HG02884 (cell line): Measurements from ENCODE around the gene ABCF3.

Experiments
- ATAC-seq: cut with Tn5 transposase; IDR thresholded peaks from one replicate; pipeline ENCODE4 v1.9.1; 2021; ENCODE audit warnings: mild to moderate bottlenecking, moderate library complexity; ENCODE audit not compliant: unreplicated experiment

Gene ABCF3

DNA sequence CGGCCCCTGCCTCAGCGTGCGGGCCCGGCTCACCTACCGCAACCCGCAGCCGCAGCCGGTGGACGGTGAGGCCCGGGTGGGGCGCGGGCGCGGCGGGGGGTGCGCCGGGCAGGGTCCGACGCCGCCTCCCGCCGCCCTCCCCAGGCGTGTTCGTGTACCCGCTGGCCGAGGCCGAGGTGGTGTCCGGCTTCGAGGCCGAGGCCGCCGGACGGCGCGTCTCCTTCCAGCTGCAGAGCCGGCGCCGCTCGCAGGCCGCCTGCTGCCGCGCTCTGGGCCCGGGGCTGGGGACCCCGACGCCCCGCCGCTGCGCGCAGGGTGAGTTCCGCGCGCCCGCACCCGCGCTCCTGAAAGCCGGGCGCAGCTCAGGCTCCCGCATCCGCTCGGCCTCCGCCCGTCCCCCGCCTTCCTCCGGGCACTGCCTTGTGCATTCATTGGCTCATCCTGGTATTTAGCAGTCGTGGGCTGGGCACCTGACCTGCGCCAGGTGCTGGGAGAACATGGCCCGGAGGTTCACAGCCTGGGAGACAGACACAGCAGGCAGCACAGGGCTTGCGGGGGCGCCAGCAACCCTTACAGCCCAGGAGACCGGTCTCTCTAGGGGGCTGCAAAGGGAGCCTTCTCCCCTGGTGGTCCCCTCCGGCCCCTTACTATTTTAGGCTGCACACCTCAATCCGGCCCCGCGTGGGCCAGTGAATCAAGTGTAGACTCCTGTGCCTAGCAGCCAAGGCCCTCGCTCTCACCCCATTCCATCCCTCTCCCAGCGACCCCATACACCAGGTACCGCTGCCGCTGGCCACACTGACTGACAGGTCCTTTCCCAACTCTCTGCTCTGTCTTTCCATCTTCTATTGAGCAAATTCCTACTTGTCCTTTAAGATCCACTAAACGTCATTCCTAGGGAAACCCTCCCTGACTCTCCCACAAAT lies 44.9 kb downstream of the ABCF3 start:
- no peak for ATAC-seq

DNA sequence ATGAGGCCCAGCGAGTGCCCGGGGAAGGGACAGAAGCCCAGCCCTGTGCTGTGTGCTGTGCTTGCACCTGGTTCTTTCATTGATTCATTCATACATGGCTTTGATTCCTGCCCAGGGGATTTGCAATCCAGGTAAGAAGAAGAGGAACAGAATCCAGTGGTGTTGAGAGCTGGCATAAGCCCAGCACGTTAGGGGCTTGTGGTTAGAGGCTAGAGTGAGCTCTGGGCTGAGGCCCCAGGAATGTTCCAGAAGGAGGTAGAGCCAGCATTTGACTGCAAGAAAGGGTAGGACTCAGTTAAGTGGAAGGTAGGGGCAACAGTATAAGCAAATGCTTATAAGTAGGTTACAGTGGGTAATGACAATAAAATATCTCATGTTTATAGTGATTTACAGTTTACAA lies 45.7 kb downstream of the ABCF3 start:
- ATAC-seq: no peak

GRCh38 chr3:184233127-184233843 lies 47.3 kb downstream of the ABCF3 start:
- no peak for ATAC-seq

DNA sequence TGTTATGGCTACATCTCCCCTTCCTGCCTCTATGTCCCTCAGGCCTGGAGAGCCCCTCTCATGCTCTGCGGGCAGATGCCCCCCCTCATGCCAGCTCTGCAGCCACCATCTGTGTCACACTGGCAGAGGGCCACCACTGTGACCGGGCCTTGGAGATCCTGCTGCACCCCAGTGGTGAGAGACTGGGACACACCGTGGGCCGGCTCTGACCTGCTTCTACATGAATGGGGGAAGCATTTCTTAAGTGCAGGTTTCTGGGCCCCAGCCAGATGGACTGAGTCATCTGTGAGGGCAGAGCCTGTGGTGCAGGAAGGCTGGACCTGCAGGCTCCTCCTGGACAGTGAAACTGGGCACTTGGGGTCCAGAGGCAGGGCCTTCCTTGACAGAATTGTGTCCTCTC lies 48.2 kb downstream of the ABCF3 start:
- ATAC-seq: no peak

GRCh38 chr3:184234671-184235380 lies 48.8 kb downstream of the ABCF3 start:
- no peak for ATAC-seq

DNA sequence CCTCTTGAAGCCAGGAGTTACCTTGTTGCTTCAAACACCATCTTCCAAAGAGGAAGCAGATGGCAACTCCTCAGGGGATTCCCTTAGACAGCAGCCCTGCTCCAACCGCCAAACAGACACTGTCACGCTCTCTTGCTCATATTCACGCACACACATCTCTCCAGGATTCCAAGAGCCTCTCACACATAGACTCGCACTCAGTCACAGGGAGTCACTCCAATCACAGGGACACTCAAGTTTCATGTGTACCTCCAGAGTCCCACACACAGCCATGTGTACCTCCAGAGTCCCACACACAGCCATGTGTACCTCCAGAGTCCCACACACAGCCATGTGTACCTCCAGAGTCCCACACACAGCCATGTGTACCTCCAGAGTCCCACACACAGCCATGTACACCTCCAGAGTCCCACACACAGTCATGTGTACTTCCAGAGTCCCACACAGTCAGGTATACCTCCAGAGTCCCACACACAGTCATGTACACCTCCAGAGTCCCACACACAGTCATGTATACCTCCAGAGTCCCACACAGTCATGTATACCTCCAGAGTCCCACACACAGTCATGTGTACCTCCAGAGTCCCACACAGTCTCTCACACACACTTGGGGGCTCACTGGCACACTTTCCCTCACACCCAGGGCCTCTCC lies 49.5 kb downstream of the ABCF3 start:
- ATAC-seq: no peak

DNA sequence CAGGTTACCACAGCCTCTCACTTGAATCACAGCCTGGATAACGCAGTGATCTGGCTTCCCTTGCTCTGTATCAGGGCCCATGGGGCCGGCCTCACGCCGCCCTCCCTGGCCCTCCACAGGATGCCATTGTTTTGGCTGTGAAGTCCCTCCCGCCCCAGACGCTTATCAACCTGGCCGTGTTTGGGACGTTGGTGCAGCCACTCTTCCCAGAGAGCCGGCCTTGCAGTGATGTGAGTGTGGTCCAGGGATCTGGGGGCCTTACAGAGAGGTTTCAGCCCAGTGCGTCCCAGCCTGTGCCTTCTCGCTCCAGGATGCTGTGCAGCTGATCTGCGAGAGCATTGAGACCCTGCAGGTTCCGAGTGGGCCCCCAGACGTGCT lies 50.0 kb downstream of the ABCF3 start:
- no peak for ATAC-seq

DNA sequence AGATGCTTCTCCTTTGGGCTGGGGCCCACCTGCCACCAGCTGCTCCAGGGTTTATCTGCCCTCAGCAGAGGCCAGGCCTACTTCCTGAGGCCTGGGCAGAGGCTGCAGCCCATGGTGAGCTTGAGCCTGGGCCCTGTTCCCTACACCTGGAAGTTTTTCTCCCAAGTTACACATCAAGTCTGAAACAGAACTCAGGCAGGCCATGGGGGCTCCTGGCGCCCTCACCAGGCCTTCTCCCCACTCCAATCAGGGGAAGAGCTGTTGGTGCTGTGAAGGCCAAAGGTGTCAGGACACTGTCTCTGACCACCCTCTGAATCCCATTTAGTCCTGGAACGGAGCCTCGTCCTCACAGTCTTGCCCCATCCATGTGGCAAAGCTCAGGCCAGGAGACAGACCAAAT lies 50.6 kb downstream of the ABCF3 start:
- no peak for ATAC-seq

DNA sequence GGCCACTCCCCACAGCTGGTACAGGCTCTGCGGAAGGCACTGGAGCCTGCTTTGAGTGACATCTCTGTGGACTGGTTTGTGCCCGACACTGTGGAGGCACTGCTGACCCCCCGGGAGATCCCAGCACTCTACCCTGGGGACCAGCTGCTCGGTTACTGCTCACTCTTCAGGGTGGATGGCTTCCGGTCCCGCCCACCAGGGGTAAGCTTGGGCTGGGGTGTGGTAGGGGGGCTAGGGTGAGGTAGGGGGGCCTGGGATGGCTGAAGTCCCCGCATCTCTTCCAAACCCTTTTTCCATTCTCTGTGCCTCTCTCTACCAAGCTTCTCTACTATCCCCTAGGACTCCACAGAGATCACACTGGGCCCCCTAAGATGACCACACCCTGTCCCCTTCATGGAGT lies 51.2 kb downstream of the ABCF3 start:
- ATAC-seq: no peak

- ATAC-seq: no peak
Measured at GRCh38 chr3:184237807-184238206, 51.8 kb downstream of the ABCF3 start.

DNA sequence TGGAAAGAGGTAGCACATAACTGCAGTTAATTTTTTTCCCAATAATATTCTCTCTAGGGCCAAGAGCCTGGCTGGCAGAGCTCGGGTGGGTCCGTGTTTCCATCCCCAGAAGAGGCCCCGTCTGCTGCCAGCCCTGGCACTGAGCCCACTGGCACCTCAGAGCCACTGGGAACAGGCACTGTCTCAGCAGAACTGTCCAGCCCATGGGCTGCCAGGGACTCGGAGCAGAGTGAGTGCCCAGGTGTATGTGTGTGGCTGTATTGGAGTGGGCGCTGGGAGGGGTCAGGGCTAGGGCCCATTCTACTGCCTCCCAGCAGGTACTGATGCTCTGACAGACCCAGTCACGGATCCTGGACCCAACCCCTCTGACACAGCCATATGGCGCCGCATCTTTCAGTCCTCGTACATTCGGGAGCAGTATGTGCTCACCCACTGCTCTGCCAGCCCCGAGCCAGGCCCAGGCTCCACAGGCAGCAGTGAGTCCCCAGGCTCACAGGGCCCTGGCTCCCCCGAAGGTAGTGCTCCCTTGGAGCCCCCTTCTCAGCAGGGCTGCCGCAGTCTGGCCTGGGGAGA lies 52.3 kb downstream of the ABCF3 start:
- ATAC-seq: no peak

DNA sequence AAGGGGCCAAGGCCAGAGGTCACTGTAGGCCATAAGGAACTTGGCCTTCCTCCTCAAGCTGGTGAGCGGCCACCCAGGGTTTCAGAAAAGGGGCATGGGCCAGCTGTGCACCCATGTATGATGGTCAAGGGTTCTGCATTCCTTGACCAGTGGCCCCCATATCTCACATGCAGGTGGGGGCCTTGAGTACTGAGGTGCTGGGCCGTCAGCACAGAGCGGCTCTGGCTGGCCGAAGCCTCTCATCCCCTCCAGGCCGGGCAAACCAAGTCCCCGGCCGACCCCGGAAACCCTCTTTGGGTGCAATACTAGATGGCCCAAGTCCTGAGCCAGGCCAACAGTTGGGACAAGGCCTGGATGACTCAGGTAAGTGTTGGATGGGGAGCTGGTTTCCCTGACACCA lies 53.2 kb downstream of the ABCF3 start:
- no peak for ATAC-seq

- no peak for ATAC-seq
Measured at GRCh38 chr3:184239708-184240107, 53.7 kb downstream of the ABCF3 start.

DNA sequence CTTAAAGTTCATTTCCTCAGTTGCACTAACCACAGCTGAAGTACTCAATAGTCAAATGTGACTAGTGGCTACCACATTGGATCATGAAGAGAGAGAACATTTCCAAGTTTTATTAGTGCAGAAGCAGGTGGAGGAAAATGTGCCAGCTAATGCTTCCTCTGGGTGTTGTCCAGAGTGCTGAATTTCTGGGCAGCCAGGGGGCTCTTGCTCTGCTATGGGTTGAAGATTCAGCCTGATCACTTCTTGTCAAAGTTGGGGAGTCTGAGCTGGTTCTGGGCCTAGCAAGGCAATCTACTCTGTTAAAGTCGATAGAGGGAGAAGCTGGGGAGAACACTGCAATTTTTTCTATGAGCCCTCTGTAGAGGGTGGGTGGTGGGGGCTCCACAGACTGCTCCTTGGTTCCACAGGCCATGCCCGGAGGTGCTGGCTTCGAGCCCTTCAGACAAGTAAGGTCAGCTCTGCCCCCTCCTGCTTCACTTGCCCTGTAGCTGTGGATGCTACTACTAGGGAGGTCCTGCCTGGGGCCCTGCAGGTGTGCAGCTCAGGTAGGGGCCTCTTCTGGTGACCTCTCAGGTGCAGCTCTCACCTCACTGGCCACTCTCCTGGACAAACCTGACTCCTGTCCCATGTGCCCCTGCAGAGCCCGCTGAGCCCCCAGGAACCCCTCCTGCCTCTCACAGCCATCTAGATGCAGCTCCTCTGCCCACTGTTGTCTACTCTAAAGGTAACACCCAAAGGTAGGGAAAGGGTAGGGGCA lies 54.6 kb downstream of the ABCF3 start:
- ATAC-seq: no peak

DNA sequence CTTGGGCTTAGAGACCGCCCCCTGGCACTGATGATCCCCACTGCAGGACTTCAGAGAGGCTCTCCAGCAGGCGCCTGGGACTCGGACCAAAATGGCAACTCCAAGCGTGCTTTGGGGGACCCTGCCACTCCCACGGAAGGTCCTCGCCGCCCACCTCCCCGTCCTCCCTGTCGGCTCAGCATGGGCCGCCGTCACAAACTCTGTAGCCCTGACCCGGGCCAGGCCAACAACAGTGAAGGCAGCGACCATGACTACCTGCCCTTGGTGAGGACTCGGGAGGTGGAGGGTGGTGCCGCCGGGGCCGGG lies 55.1 kb downstream of the ABCF3 start:
- no peak for ATAC-seq

DNA sequence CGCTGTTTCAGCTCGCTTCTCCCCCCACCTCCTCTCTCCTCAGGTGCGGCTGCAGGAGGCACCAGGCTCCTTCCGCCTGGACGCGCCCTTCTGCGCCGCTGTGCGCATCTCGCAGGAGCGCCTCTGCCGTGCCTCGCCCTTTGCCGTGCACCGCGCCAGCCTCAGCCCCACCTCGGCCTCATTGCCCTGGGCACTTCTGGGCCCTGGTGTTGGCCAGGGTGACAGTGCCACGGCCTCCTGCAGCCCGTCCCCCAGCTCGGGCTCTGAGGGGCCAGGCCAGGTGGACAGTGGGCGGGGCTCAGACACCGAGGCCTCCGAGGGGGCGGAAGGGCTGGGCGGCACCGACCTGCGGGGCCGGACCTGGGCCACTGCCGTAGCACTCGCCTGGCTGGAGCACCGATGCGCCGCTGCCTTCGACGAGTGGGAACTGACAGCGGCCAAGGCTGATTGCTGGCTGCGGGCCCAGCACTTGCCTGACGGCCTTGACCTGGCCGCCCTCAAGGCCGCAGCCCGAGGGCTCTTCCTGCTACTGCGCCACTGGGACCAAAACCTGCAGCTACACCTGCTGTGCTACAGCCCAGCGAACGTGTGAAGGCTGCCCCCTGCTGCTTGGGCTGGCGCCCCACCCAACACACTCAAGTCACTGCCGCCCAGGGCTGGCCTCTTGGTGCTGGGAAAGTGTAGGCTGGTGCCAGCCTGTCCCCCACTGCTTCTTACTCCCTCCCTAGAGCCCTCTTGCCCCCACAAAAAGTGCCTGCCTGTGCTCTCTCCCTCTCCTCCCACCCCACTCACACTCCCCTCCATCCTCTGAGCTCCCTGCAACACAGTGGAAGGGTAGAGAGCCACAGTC lies 55.7 kb downstream of the ABCF3 start:
- no peak for ATAC-seq

- ATAC-seq: no peak
Measured at GRCh38 chr3:184242297-184242685, 56.3 kb downstream of the ABCF3 start.
